ENCODE measurements around the gene AP5Z1.
A peak's percentile ranks its signal among the peaks of the same experiment; 100 is the strongest.

AP5Z1 gene

DNA sequence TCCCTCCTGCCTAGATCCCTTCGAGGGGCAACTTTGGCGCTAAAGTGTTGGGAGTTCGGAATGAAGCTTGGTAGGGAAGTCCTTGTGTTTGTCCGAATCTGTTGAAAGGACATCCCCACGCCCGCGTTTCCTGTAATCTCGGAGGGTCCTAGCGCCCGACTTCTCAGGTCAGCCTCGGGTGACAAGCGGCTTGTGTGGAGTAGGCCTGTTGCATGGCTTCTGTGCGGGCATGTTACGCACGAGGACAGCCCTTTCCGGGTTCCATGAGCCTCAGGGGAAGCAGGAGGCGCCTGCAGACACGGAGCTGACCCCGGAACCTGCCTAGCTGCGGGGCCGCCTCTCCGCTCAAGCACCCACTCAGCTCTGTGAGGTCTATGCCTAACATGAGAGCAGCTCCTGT is 28.4 kb upstream of the AP5Z1 start:
- H3K27me3 ChIP-seq: no peaks in the 10 kb centered on the region
- H3K27ac ChIP-seq: peak overlapping the region; percentile 90
- peaks cover 39 to 40% of the 10 kb centered on the region in 2 experiments for H3K4me1 ChIP-seq (ENCODE audit: control insufficient read depth in 1 of 2, insufficient read depth in 1 of 2, low read depth in 1 of 2, low read length in 1 of 2)
- H3K9me3 ChIP-seq: no peaks in the 10 kb centered on the region
- TF ChIP-seq, protein P1, sequence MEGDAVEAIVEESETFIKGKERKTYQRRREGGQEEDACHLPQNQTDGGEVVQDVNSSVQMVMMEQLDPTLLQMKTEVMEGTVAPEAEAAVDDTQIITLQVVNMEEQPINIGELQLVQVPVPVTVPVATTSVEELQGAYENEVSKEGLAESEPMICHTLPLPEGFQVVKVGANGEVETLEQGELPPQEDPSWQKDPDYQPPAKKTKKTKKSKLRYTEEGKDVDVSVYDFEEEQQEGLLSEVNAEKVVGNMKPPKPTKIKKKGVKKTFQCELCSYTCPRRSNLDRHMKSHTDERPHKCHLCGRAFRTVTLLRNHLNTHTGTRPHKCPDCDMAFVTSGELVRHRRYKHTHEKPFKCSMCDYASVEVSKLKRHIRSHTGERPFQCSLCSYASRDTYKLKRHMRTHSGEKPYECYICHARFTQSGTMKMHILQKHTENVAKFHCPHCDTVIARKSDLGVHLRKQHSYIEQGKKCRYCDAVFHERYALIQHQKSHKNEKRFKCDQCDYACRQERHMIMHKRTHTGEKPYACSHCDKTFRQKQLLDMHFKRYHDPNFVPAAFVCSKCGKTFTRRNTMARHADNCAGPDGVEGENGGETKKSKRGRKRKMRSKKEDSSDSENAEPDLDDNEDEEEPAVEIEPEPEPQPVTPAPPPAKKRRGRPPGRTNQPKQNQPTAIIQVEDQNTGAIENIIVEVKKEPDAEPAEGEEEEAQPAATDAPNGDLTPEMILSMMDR (IDR thresholded peaks at IDR 0.05): no peak
- peaks cover 10% of the 10 kb centered on the region for H3K36me3 ChIP-seq
- H3K4me3 ChIP-seq (ENCODE audit: low read depth in 1 of 2, low read length in 1 of 2): peak overlapping the region in 1 of 2 experiments; percentile 72

GRCh38 chr7:4747746-4748145 is 27.7 kb upstream of the AP5Z1 start:
- H3K36me3 ChIP-seq: peaks cover 2% of the 10 kb centered on the region
- TF ChIP-seq, protein P1 (IDR thresholded peaks at IDR 0.05): no peak
- peaks cover 39 to 40% of the 10 kb centered on the region in 2 experiments for H3K4me1 ChIP-seq (ENCODE audit: control insufficient read depth in 1 of 2, insufficient read depth in 1 of 2, low read depth in 1 of 2, low read length in 1 of 2)
- H3K27ac ChIP-seq: peak overlapping the region; percentile 90
- no peaks in the 10 kb centered on the region for H3K9me3 ChIP-seq
- no peak overlapping the region for H3K4me3 ChIP-seq (ENCODE audit: low read depth in 1 of 2, low read length in 1 of 2)
- no peaks in the 10 kb centered on the region for H3K27me3 ChIP-seq

- TF ChIP-seq, protein P1 (IDR thresholded peaks at IDR 0.05): no peak
- Histone ChIP-seq H3K27me3 (no peaks in the 10 kb centered on the region), H3K9me3 (no peaks in the 10 kb centered on the region), H3K27ac (peak overlapping the region; percentile 90), H3K36me3 (no peaks in the 10 kb centered on the region), H3K4me1 (ENCODE audit: control insufficient read depth in 1 of 2, insufficient read depth in 1 of 2, low read depth in 1 of 2, low read length in 1 of 2) (peaks cover 39 to 40% of the 10 kb centered on the region in 2 experiments), H3K4me3 (ENCODE audit: low read depth in 1 of 2, low read length in 1 of 2) (no peak overlapping the region)
These were observed 27.2 kb upstream of the AP5Z1 start for GRCh38 chr7:4748231-4748681.

- TF ChIP-seq, protein P1 (IDR thresholded peaks at IDR 0.05): no peak
- Histone ChIP-seq H3K9me3 (no peaks in the 10 kb centered on the region), H3K27ac (peak overlapping the region; percentile 90), H3K36me3 (peaks cover under 1% of the 10 kb centered on the region), H3K4me3 (ENCODE audit: low read depth in 1 of 2, low read length in 1 of 2) (no peak overlapping the region), H3K4me1 (ENCODE audit: control insufficient read depth in 1 of 2, insufficient read depth in 1 of 2, low read depth in 1 of 2, low read length in 1 of 2) (peaks cover 37 to 42% of the 10 kb centered on the region in 2 experiments), H3K27me3 (no peaks in the 10 kb centered on the region)
These were observed 26.1 kb upstream of the AP5Z1 start for GRCh38 chr7:4749363-4749762.

DNA sequence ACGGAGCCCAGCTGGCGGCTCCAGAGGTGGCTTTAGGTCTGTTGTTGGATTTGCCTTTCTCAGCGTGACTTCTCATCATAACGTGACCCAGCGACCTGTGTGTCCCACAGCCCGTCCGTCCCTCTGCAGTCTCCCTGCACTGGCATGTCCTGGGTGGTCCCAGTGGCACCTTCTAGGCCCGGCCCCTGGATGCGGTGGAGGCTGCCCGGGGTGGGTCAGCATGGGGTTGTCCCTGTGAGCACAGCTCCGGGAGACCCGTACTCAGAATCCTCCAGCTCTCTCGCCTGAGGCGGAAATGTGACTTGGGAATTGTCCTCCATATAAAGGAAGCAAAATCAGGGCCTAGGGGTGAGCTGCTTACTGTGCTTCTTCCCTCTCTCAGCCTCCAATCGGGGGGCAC is 25.6 kb upstream of the AP5Z1 start:
- TF ChIP-seq, protein P1 (IDR thresholded peaks at IDR 0.05): no peak
- H3K36me3 ChIP-seq: peaks cover 5% of the 10 kb centered on the region
- H3K27ac ChIP-seq: no peak overlapping the region
- no peak overlapping the region for H3K4me3 ChIP-seq (ENCODE audit: low read depth in 1 of 2, low read length in 1 of 2)
- peaks cover 32 to 38% of the 10 kb centered on the region in 2 experiments for H3K4me1 ChIP-seq (ENCODE audit: control insufficient read depth in 1 of 2, insufficient read depth in 1 of 2, low read depth in 1 of 2, low read length in 1 of 2)
- H3K27me3 ChIP-seq: no peaks in the 10 kb centered on the region
- no peaks in the 10 kb centered on the region for H3K9me3 ChIP-seq

Data from neutrophil (primary cell).